ENCODE results near the gene FAM240B. TPM values are rescaled to one million over a fixed set of nuclear protein-coding genes. Genes with fewer than 3 reads are reported as not detected.
A peak's percentile ranks its signal among the peaks of the same experiment; 100 is the strongest.

FAM240B gene
- total RNA-seq, 4 donors from 2014 or later = not detected

GRCh38 chr9:38697776-38698300, 22.1 kb downstream of the FAM240B start:
- DNase-seq = no peak
- no peaks in the 10 kb centered on the region for H3K9me3 ChIP-seq
- no peak overlapping the region for H3K27ac ChIP-seq
- no peak overlapping the region for H3K4me3 ChIP-seq (replicated peaks in 1 of 3)
- intact Hi-C loops (cut with DNase I) = no loop called here
- 76 to 80% methylated on average over 2 of the region's 2 CpGs for WGBS, 2 donors
- no peak for TF ChIP-seq POLR2A (IDR thresholded peaks at IDR 0.05)
- no peak for TF ChIP-seq CTCF (IDR thresholded peaks at IDR 0.05)
- no peaks in the 10 kb centered on the region for H3K27me3 ChIP-seq
- no peaks in the 10 kb centered on the region for H3K36me3 ChIP-seq
- H3K4me1 ChIP-seq = peaks cover 9 to 11% of the 10 kb centered on the region in 2 donors

- Histone ChIP-seq H3K9me3 (no peaks in the 10 kb centered on the region), H3K27me3 (no peaks in the 10 kb centered on the region), H3K36me3 (no peaks in the 10 kb centered on the region), H3K27ac (no peak overlapping the region), H3K4me3 (replicated peaks in 1 of 3) (no peak overlapping the region), H3K4me1 (peaks cover 9 to 11% of the 10 kb centered on the region in 2 donors)
- intact Hi-C loops (cut with DNase I) = no loop called here
- DNase-seq = no peak
- WGBS, 2 donors = 96 to 97% methylated on average over 3 of the region's 3 CpGs
- TF ChIP-seq POLR2A (IDR thresholded peaks at IDR 0.05) (no peak), CTCF (IDR thresholded peaks at IDR 0.05) (no peak)
These were observed 22.9 kb downstream of the FAM240B start for GRCh38 chr9:38696999-38697398.

GRCh38 chr9:38694676-38695075, 25.3 kb downstream of the FAM240B start:
- 46 to 48% methylated on average over 10 of the region's 10 CpGs for WGBS, 2 donors
- peak; percentile 35 to 43 for DNase-seq
- Histone ChIP-seq H3K36me3 (no peaks in the 10 kb centered on the region), H3K27me3 (no peaks in the 10 kb centered on the region), H3K9me3 (no peaks in the 10 kb centered on the region), H3K27ac (no peak overlapping the region), H3K4me1 (peaks cover 9 to 12% of the 10 kb centered on the region in 2 donors), H3K4me3 (replicated peaks in 1 of 3) (no peak overlapping the region)
- intact Hi-C loops (cut with DNase I) = no loop called here
- TF ChIP-seq POLR2A (IDR thresholded peaks at IDR 0.05) = no peak
- TF ChIP-seq CTCF (IDR thresholded peaks at IDR 0.05) = no peak

GRCh38 chr9:38692707-38693106, 27.2 kb downstream of the FAM240B start:
- H3K27ac ChIP-seq = no peak overlapping the region
- peaks cover 14 to 25% of the 10 kb centered on the region in 2 donors for H3K4me1 ChIP-seq
- intact Hi-C loops (cut with DNase I) = no loop called here

More at GRCh38 chr9:38692707-38693106, 27.2 kb downstream of the FAM240B start:
- Histone ChIP-seq H3K4me3 (replicated peaks in 1 of 3) (no peak overlapping the region), H3K36me3 (no peaks in the 10 kb centered on the region), H3K9me3 (no peaks in the 10 kb centered on the region), H3K27me3 (no peaks in the 10 kb centered on the region)
- WGBS, 2 donors = 82 to 84% methylated on average over 4 of the region's 4 CpGs
- no peak for DNase-seq
- no peak for TF ChIP-seq POLR2A (IDR thresholded peaks at IDR 0.05)
- TF ChIP-seq CTCF (IDR thresholded peaks at IDR 0.05) = no peak
